AG04449 (cell line): ENCODE measurements around the gene MATR3.

Experiments
- CTCF ChIA-PET: fragments of 350-600 bp; formaldehyde crosslinking; extraction: SDS; loops from one replicate; lab custom pipeline; 2021; ENCODE audit warnings: antibody characterized with exemption; lab: Yijun Ruan, JAX
- POLR2A ChIA-PET: fragments of 400-600, 350-600 bp; formaldehyde crosslinking; extraction: SDS; loops from one replicate; lab custom pipeline; 2020; ENCODE audit warnings: antibody characterized with exemption, inconsistent platforms; lab: Yijun Ruan, JAX
- DNase-seq: peaks from one replicate; pipeline ENCODE4 v3.0.0-alpha.2; 2010; ENCODE audit warnings: low read depth, low spot score
- H3K4me3 ChIP-seq: 2 replicates; pipeline ENCODE4 v1.5.1; 2011; ENCODE audit warnings: low read depth, mild to moderate bottlenecking, control low read depth, low read length
- CTCF ChIP-seq: IDR thresholded peaks from one replicate; pipeline ENCODE4 v1.5.1; 2011; ENCODE audit warnings: mild to moderate bottlenecking, moderate library complexity, low read length, control low read depth, inconsistent platforms; ENCODE audit not compliant: insufficient read depth; ENCODE audit errors: missing control alignments

MATR3 gene

GRCh38 chr5:139293202-139293506 lies 386 bp upstream of the MATR3 start:
- CTCF ChIA-PET, result interaction anchor here (1.2 to 1.9 kb wide), 4 partner anchors 10 to 28 kb away, joined by 4 to 7 read pairs (median 5); no protein-coding TSS in a partner anchor
- peak overlapping the region; percentile 85 for H3K4me3 ChIP-seq

DNA sequence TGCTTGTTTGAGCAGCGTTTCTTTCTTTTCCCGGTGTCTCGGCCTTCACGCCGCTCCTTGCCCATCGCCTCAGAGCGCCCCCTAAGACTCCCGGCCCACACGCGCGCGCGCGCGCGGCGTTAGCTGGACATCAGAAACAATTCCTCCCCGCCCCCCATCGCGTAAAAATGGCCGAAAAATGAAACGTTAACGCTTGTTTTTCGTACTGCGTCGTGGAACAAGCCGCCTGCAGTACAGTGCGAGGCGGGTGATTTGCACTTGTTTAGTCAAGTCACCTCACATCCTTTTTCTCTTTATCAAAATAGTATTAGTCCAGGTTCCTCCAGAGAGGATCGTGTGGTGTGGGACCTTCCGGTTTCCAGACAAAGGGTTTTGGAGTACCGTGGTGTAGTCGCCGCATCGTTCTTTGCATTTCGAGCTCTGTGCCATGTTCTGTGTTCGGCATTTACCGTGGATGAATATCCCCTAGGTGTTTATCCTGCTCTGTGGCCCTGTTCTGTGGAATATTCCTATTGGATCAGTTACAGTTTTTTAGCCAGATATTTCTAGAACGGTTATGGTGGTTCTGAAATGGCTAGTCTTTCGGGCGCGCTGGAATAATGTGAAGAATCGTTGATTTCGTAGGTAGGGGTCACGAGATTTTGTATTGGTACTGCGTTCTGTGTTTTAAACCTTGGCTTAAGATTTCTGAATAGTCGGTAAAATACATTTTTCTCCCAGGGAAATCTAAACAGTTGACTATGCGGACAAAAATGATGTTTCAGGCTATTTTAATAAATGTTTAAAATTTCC lies 1.0 kb downstream of the MATR3 start:
- ChIA-PET CTCF (interaction anchor here (0.6 to 1.9 kb wide), 9 partner anchors 9 to 715 kb away, joined by 3 to 7 read pairs (median 3); partner anchors contain the start of gene PAIP2), POLR2A (interaction anchor here (0.6 to 2.1 kb wide), 5 partner anchors 10 to 830 kb away, joined by 3 to 20 read pairs (median 5); partner anchors contain the start of gene PAIP2)
- DNase-seq, result no peak
- peak overlapping the region; percentile 85 for H3K4me3 ChIP-seq
- peak; percentile 55 for TF ChIP-seq CTCF

More at GRCh38 chr5:139293202-139293506, 386 bp upstream of the MATR3 start:
- DNase-seq, result no peak
- POLR2A ChIA-PET, result interaction anchor here (1.5 to 2.2 kb wide), 3 partner anchors 12 to 718 kb away, joined by 5 to 20 read pairs (median 6); partner anchors contain the start of genes HSPA9 and PAIP2
- TF ChIP-seq CTCF, result no peak

- ChIA-PET CTCF (interaction anchor here (1.6 to 1.9 kb wide), 2 partner anchors 47 to 716 kb away, joined by 3 to 5 read pairs; partner anchors contain the start of gene PAIP2), POLR2A (no interaction called here)
- peak overlapping the region; percentile 85 for H3K4me3 ChIP-seq
- DNase-seq, result no peak
- TF ChIP-seq CTCF, result no peak
These were observed 2.0 kb downstream of the MATR3 start for GRCh38 chr5:139295346-139296057.

DNA sequence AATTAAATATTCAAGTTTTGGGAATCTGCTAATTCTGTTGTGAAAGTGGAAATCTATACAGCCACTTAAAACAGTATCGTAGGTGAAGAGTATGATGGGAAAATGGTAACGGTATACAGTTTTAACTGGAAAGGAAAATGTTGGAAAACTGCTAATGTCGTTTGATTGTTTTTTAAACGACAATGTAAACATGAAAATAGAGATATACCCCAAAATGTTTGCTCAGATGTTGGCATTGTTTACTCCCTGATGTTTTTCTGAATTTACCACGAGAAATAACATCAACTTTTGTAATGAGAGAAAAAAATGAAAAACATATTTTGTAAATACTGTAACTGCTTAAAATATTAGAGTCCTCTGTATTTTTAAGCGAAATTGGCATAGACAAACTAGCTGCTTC lies 2.7 kb downstream of the MATR3 start:
- POLR2A ChIA-PET, result no interaction called here

GRCh38 chr5:139296862-139297326 lies 3.4 kb downstream of the MATR3 start:
- ChIA-PET POLR2A (no interaction called here), CTCF (interaction anchor here (1.6 kb wide), 1 partner anchor 16 kb away, joined by 5 read pairs; no protein-coding TSS in a partner anchor)
- H3K4me3 ChIP-seq, result no peak overlapping the region
- no peak for TF ChIP-seq CTCF
- DNase-seq, result no peak

More for the DNA sequence above, 2.7 kb downstream of the MATR3 start:
- no peak for DNase-seq
- no peak for TF ChIP-seq CTCF
- H3K4me3 ChIP-seq, result peak overlapping the region; percentile 85; the same call in 1 of the 2 replicates
- CTCF ChIA-PET, result interaction anchor here (1.6 kb wide), 1 partner anchor 46 kb away, joined by 3 read pairs; the partner anchor contains the start of gene PAIP2
